ENCODE data around the gene FAIM. TPM values are rescaled to one million over a fixed set of nuclear protein-coding genes. Genes with fewer than 3 reads are reported as not detected.

Gene FAIM
- polyA plus RNA-seq, 2 of the 4 experiments (the other 2 are of a cell fraction) = 13.7 to 20.8 TPM

- DNase-seq (ENCODE audit: low read depth in 1 of 2, low spot score in 1 of 2) = no peak
- FAIRE-seq = no peak
- ChIA-PET POLR2A (no interaction called here), CTCF (interaction anchor here (1.1 to 3.2 kb wide), 2 partner anchors 248 to 255 kb away, joined by 4 to 12 read pairs; no protein-coding TSS in a partner anchor)
- WGBS (ENCODE audit: missing lambda C conversion rate) = 89% methylated on average over 1 of the region's 1 CpG
- ATAC-seq = no peak
- no peaks in the 10 kb centered on the region for H3K9me3 ChIP-seq
- no peaks in the 10 kb centered on the region for H3K4me1 ChIP-seq
- TF ChIP-seq JUN (IDR thresholded peaks at IDR 0.05) (no peak), HDAC2 (IDR thresholded peaks at IDR 0.05) (no peak), TFCP2L1 (CRISPR knock-in tag; IDR thresholded peaks at IDR 0.05) (no peak), ZFP36 (IDR thresholded peaks at IDR 0.05; ENCODE audit: borderline replicate concordance, partially characterized antibody) (no peak)
- H3K27ac ChIP-seq = no peak overlapping the region
- H3K4me2 ChIP-seq = no peak overlapping the region
- no peak overlapping the region for H3K4me3 ChIP-seq
These were observed 59.5 kb downstream of the FAIM start for GRCh38 chr3:138668107-138668506.

GRCh38 chr3:138670407-138670806, 61.8 kb downstream of the FAIM start:
- TF ChIP-seq KDM1A (IDR thresholded peaks at IDR 0.05; ENCODE audit: low read depth) (no peak), TP53 (CRISPR knock-in tag; IDR thresholded peaks at IDR 0.05) (no peak), USF2 (IDR thresholded peaks at IDR 0.05) (no peak), HOXB13 (CRISPR knock-in tag; IDR thresholded peaks at IDR 0.05; ENCODE audit: low read depth) (no peak), MAZ (IDR thresholded peaks at IDR 0.05; ENCODE audit: borderline replicate concordance, low read depth, low read length) (no peak), SMC3 (IDR thresholded peaks at IDR 0.05) (no peak), PBX3 (IDR thresholded peaks at IDR 0.05) (no peak), HES2 (IDR thresholded peaks at IDR 0.05) (no peak), ESRRA (IDR thresholded peaks at IDR 0.05; ENCODE audit: borderline replicate concordance, low read length) (no peak), FOSB (CRISPR knock-in tag; IDR thresholded peaks at IDR 0.05) (no peak), MAFK (IDR thresholded peaks at IDR 0.05; ENCODE audit: partially characterized antibody) (no peak), HMGXB4 (CRISPR knock-in tag; IDR thresholded peaks at IDR 0.05; ENCODE audit: borderline replicate concordance) (no peak), BHLHE40 (IDR thresholded peaks at IDR 0.05; ENCODE audit: low read depth, low read length) (no peak), CTCF (IDR thresholded peaks at IDR 0.05) (no peak), RFX5 (IDR thresholded peaks at IDR 0.05) (no peak)
- POLR2A ChIA-PET = no interaction called here
- CTCF ChIA-PET = interaction anchor here (2.0 kb wide), 1 partner anchor 245 kb away, joined by 8 read pairs; no protein-coding TSS in a partner anchor
- no peak for ATAC-seq
- no peak overlapping the region for H3K4me3 ChIP-seq
- H3K27ac ChIP-seq = no peak overlapping the region
- DNase-seq (ENCODE audit: low read depth in 1 of 2, low spot score in 1 of 2) = no peak
- H3K4me2 ChIP-seq = no peak overlapping the region
- FAIRE-seq = no peak
- H3K4me1 ChIP-seq = no peaks in the 10 kb centered on the region
- peaks cover 5% of the 10 kb centered on the region; the same call in 1 of the 3 replicates for H3K9me3 ChIP-seq
